Activated CD4-positive, alpha-beta memory T cell treated with anti-CD3 and anti-CD28 coated beads, Interleukin-2, amount 10 ng/mL, durations not matched to agents 7 days and 5 days (primary cell): ENCODE data around the gene FAM81B. TPM values are rescaled to one million over a fixed set of nuclear protein-coding genes. Genes with fewer than 3 reads are reported as not detected.

Experiments used
- CTCF ChIA-PET: fragments of 350-600 bp; sonication (Branson Sonifier 250); formaldehyde crosslinking; loops from one replicate; lab custom pipeline; 2021; ENCODE audit warnings: antibody characterized with exemption, inconsistent platforms; lab: Charles Lee
- POLR2A ChIA-PET: fragments of 350-600 bp; sonication (Branson Sonifier 250); formaldehyde crosslinking; loops from one replicate; lab custom pipeline; 2021; ENCODE audit warnings: antibody characterized with exemption; lab: Charles Lee
- DNase-seq: peaks from one replicate; pipeline ENCODE4 v3.0.0-alpha.2; 2020
- H3K27ac Mint-ChIP-seq: one replicate; pipeline ENCODE4 v1.8.0; 2021; ENCODE audit warnings: mild to moderate bottlenecking, mixed read lengths
- H3K27me3 Mint-ChIP-seq: one replicate; pipeline ENCODE4 v1.8.0; 2021; ENCODE audit warnings: mixed read lengths
- H3K36me3 Mint-ChIP-seq: one replicate; pipeline ENCODE4 v1.8.0; 2021; ENCODE audit warnings: low read depth, mixed read lengths
- H3K4me1 Mint-ChIP-seq: one replicate; pipeline ENCODE4 v1.8.0; 2021; ENCODE audit warnings: mixed read lengths
- H3K4me3 Mint-ChIP-seq: one replicate; pipeline ENCODE4 v1.8.0; 2021; ENCODE audit warnings: mild to moderate bottlenecking, mixed read lengths
- H3K9me3 Mint-ChIP-seq: one replicate; pipeline ENCODE4 v1.8.0; 2021; ENCODE audit warnings: mixed read lengths
- total RNA-seq, 2 experiments: library from RNA; stranded (reverse); gene quantifications; one replicate each; pipeline ENCODE4 v1.2.3, GENCODE V29; 2021

The FAM81B gene
- total RNA-seq, 2 experiments from 2014 or later, result not detected

- H3K27me3 Mint-ChIP-seq, result peaks cover 11% of the 10 kb centered on the region
- H3K9me3 Mint-ChIP-seq, result no peaks in the 10 kb centered on the region
- H3K4me1 Mint-ChIP-seq, result no peaks in the 10 kb centered on the region
- POLR2A ChIA-PET, result no interaction called here
- H3K4me3 Mint-ChIP-seq, result no peak overlapping the region
- no peaks in the 10 kb centered on the region for H3K36me3 Mint-ChIP-seq
- DNase-seq, result no peak
- no peak overlapping the region for H3K27ac Mint-ChIP-seq
- CTCF ChIA-PET, result no interaction called here
Observed at GRCh38 chr5:95448789-95449188, 57.6 kb downstream of the FAM81B start.

- ChIA-PET CTCF (no interaction called here), POLR2A (no interaction called here)
- Mint-ChIP-seq H3K4me3 (no peak overlapping the region), H3K27ac (no peak overlapping the region), H3K36me3 (no peaks in the 10 kb centered on the region), H3K27me3 (peaks cover 7% of the 10 kb centered on the region), H3K4me1 (no peaks in the 10 kb centered on the region), H3K9me3 (no peaks in the 10 kb centered on the region)
- no peak for DNase-seq
Observed at GRCh38 chr5:95449460-95449859, 58.3 kb downstream of the FAM81B start.

- Mint-ChIP-seq H3K27me3 (no peaks in the 10 kb centered on the region), H3K36me3 (no peaks in the 10 kb centered on the region), H3K4me1 (no peaks in the 10 kb centered on the region), H3K4me3 (no peak overlapping the region), H3K27ac (no peak overlapping the region), H3K9me3 (no peaks in the 10 kb centered on the region)
- DNase-seq, result no peak
- CTCF ChIA-PET, result no interaction called here
- POLR2A ChIA-PET, result no interaction called here
Observed at GRCh38 chr5:95454536-95454935, 63.4 kb downstream of the FAM81B start.

DNA sequence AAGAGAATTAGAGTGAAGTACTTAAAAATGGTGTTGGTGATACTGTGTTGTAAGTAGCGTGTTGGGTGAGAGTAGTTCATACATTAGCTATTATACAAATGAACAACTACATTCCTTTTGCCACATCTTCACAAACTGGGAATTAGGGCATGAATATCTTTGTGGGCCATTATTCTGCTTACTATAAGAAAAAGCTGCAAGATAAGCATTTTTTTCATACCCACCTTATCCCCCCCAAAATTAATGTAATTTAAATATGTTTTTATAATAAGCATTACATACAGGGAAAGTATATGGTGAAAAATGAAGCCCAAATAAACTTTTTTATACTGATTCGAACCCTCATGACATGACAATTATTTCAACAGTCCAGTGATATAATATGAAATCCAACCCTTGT, 69.5 kb downstream of the FAM81B start:
- H3K4me1 Mint-ChIP-seq, result no peaks in the 10 kb centered on the region
- DNase-seq, result no peak
- no peak overlapping the region for H3K4me3 Mint-ChIP-seq
- ChIA-PET POLR2A (no interaction called here), CTCF (no interaction called here)
- no peaks in the 10 kb centered on the region for H3K27me3 Mint-ChIP-seq
- no peak overlapping the region for H3K27ac Mint-ChIP-seq
- peaks cover 17% of the 10 kb centered on the region for H3K36me3 Mint-ChIP-seq
- H3K9me3 Mint-ChIP-seq, result no peaks in the 10 kb centered on the region

- Mint-ChIP-seq H3K27ac (no peak overlapping the region), H3K4me1 (no peaks in the 10 kb centered on the region), H3K4me3 (no peak overlapping the region), H3K9me3 (no peaks in the 10 kb centered on the region), H3K36me3 (peaks cover 34% of the 10 kb centered on the region), H3K27me3 (no peaks in the 10 kb centered on the region)
- ChIA-PET CTCF (no interaction called here), POLR2A (no interaction called here)
- no peak for DNase-seq
Observed at GRCh38 chr5:95471487-95471886, 80.3 kb downstream of the FAM81B start.

DNA sequence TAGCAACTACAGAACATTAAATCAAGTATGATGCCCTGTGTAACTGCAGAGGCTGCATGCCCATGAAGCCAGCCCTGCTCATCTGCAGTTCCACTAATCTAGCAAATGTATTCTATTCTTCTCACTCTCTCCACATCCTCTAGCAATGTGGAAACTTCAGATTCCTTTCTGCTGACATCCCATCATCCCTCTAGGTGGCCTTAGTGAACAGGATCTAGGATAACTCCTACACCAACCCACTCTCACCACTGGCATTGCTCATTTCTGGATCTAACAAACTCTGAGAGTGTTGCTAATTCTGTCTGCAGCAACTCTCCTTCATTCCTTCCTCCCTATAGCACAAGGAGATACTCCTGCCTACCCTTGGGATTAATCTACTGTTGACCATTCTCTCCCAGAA, 80.8 kb downstream of the FAM81B start:
- H3K4me1 Mint-ChIP-seq, result no peaks in the 10 kb centered on the region
- no peaks in the 10 kb centered on the region for H3K27me3 Mint-ChIP-seq
- no peak overlapping the region for H3K27ac Mint-ChIP-seq
- no peak for DNase-seq
- ChIA-PET POLR2A (no interaction called here), CTCF (no interaction called here)
- peaks cover 36% of the 10 kb centered on the region for H3K36me3 Mint-ChIP-seq
- H3K4me3 Mint-ChIP-seq, result no peak overlapping the region
- H3K9me3 Mint-ChIP-seq, result no peaks in the 10 kb centered on the region

- Mint-ChIP-seq H3K27me3 (no peaks in the 10 kb centered on the region), H3K27ac (no peak overlapping the region), H3K9me3 (peaks cover 19% of the 10 kb centered on the region), H3K36me3 (peaks cover 78% of the 10 kb centered on the region), H3K4me3 (no peak overlapping the region), H3K4me1 (no peaks in the 10 kb centered on the region)
- POLR2A ChIA-PET, result no interaction called here
- DNase-seq, result no peak
- CTCF ChIA-PET, result no interaction called here
Observed at GRCh38 chr5:95484421-95484820, 93.3 kb downstream of the FAM81B start.

DNA sequence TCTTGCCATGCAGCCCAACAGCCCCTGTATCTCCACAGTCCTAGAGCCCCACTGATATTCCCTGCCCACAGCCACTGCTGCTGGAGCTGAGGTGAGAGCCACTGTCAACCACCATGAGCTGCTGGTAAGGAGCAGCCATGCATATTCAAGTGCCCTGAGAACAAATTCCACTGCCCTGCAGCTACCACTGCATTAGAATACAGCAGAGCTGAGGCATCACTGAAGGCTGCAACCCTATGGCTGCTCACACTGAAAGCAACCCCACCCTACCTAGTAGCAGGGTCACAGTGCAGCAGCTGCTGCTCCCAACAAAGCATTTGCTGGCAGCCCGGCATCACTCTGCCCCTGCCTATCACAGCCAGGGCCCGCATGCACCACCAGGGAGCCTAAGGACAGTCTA, 95.0 kb downstream of the FAM81B start:
- POLR2A ChIA-PET, result no interaction called here
- Mint-ChIP-seq H3K27ac (no peak overlapping the region), H3K27me3 (no peaks in the 10 kb centered on the region), H3K4me1 (no peaks in the 10 kb centered on the region), H3K9me3 (peaks cover 18% of the 10 kb centered on the region), H3K36me3 (peaks cover 78% of the 10 kb centered on the region), H3K4me3 (no peak overlapping the region)
- CTCF ChIA-PET, result no interaction called here
- DNase-seq, result no peak

DNA sequence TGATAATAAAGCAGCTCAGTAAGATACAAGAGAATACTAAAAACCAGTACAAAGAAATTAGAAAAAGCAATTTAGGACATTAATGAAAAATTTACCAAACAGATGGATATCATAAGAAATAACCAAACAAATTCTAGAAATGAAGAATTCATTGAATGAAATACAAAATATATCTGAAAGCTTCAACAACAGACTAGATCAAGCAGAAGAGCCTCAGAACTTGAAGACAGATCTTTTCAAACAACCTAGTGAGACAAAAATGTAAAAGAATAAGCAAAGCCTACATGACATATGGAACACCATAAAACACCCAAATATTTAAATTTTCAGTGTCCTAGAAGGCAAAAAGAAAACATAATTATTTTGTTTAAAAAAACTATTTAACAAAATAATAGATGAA, 96.7 kb downstream of the FAM81B start:
- ChIA-PET POLR2A (no interaction called here), CTCF (no interaction called here)

More for the DNA sequence above, 96.7 kb downstream of the FAM81B start:
- H3K9me3 Mint-ChIP-seq, result peaks cover 15% of the 10 kb centered on the region
- H3K4me1 Mint-ChIP-seq, result no peaks in the 10 kb centered on the region
- H3K27me3 Mint-ChIP-seq, result no peaks in the 10 kb centered on the region
- peaks cover 75% of the 10 kb centered on the region for H3K36me3 Mint-ChIP-seq
- no peak for DNase-seq
- no peak overlapping the region for H3K27ac Mint-ChIP-seq
- no peak overlapping the region for H3K4me3 Mint-ChIP-seq

Other genes starting within 250 kb of the FAM81B start
- not detected for gene MCTP1, start 106.3 kb upstream of the FAM81B start, total RNA-seq
- gene SKIC3, start 163.6 kb downstream of the FAM81B start, total RNA-seq, result 10 to 100 TPM; 70.7 to 72.1 TPM
- gene ARSK, start 163.7 kb downstream of the FAM81B start, total RNA-seq, result 1 to 10 TPM; 4.4 to 4.8 TPM
- 1 to 10 TPM; 1.7 TPM for gene GPR150, start 228.7 kb downstream of the FAM81B start, total RNA-seq